Kidney (tissue), 14 donors: ENCODE data around the gene SLC22A1. TPM values are rescaled to one million over a fixed set of nuclear protein-coding genes. Genes with fewer than 3 reads are reported as not detected.

Source experiments
- DNase-seq, 5 donors: peaks; one replicate each; pipeline ENCODE4 v3.0.0-alpha.2; 2013 to 2020
- FAIRE-seq: peaks from 2 replicates; lab custom pipeline; 2012; peaks lifted over from hg19 to GRCh38; lab: Jason Lieb, UNC
- H3K27ac ChIP-seq, 2 donors: one replicate each; pipeline ENCODE4 v1.7.0; 2013; ENCODE audit warnings: low read depth in 2 of 2, low read length in 2 of 2, inconsistent platforms in 1 of 2
- H3K27me3 ChIP-seq: one replicate; pipeline ENCODE4 v1.7.1; 2013; ENCODE audit warnings: low read length, inconsistent platforms; ENCODE audit not compliant: control insufficient read depth, insufficient read depth
- H3K36me3 ChIP-seq, 3 donors: one replicate each; pipeline versions ENCODE4 v1.7.0 to v1.7.1; 2013; ENCODE audit warnings: low read length in 3 of 3, control low read depth in 1 of 3, inconsistent platforms in 1 of 3; ENCODE audit not compliant: insufficient read depth in 3 of 3, control insufficient read depth in 2 of 3
- H3K4me1 ChIP-seq, 3 donors: one replicate each; pipeline versions ENCODE4 v1.7.0 to v1.7.1; 2013; ENCODE audit warnings: low read length in 3 of 3, inconsistent platforms in 1 of 3, low read depth in 1 of 3; ENCODE audit not compliant: control insufficient read depth in 2 of 3, insufficient read depth in 2 of 3
- H3K4me3 ChIP-seq, 3 donors: one replicate each; pipeline versions ENCODE4 v1.7.0 to v1.8.1; 2013; ENCODE audit warnings: low read length in 3 of 3, control low read depth in 1 of 3, inconsistent platforms in 1 of 3
- H3K9ac ChIP-seq, 3 donors: one replicate each; pipeline versions ENCODE4 v1.7.0 to v1.7.1; 2013; ENCODE audit warnings: low read length in 3 of 3, control low read depth in 1 of 3, inconsistent platforms in 1 of 3
- H3K9me3 ChIP-seq, 3 donors: one replicate each; pipeline versions ENCODE4 v1.7.0 to v1.7.1; 2013; ENCODE audit warnings: low read length in 3 of 3, control low read depth in 1 of 3, inconsistent platforms in 1 of 3; ENCODE audit not compliant: control insufficient read depth in 2 of 3, insufficient read depth in 1 of 3
- CTCF ChIP-seq: IDR thresholded peaks from 3 replicates; pipeline ENCODE4 v1.5.1; 2012; ENCODE audit warnings: mild to moderate bottlenecking, moderate library complexity, borderline replicate concordance; ENCODE audit not compliant: insufficient read depth; ENCODE audit errors: extremely low read depth
- intact Hi-C: fragments of 100-400 bp; cut with DNase I; formaldehyde crosslinking; loops from one replicate; pipeline ENCODE4 v1.11.1; 2022
- polyA plus RNA-seq: library from polyadenylated mRNA; stranded (reverse); fragments of 350-450 nt; fragmentation: Illumina TruSeq; extraction: RNeasy Lipid Tissue Mini Kit (QIAGEN cat#74804); gene quantifications from one replicate; pipeline ENCODE4 v1.2.3, GENCODE V29; 2014; ENCODE audit warnings: low read depth, low replicate concordance; ENCODE audit not compliant: insufficient read depth
- total RNA-seq: library from RNA; stranded (reverse); fragmentation: NEBNext Ultra II Directional; extraction: Animal tissue kit (Norgen Biotek cat#: 25700); gene quantifications from one replicate; pipeline ENCODE4 v1.2.1, GENCODE V29; 2021
- donor health status: control.
- donor health status: control.
- donor health status: control.
- donor health status: control.
- donor health status: control.
- donor health status: DM: yes; HTN: yes; CAD: no.
- donor health status: Normal renal cell carcinoma (clear cell type).

Gene SLC22A1
- total and polyA plus RNA-seq, 2 donors from 2014 or later, result 1.4 to 2.3 TPM

- Histone ChIP-seq H3K27ac (no peak overlapping the region), H3K9me3 (no peaks in the 10 kb centered on the region), H3K4me1 (peaks cover 0 to 11% (median 3%) of the 10 kb centered on the region in 3 donors), H3K4me3 (no peak overlapping the region), H3K27me3 (no peaks in the 10 kb centered on the region), H3K36me3 (no peaks in the 10 kb centered on the region), H3K9ac (no peak overlapping the region)
- DNase-seq (no peak), FAIRE-seq (no peak)
- intact Hi-C loops, result no loop called here
- TF ChIP-seq CTCF, result no peak
Measured at GRCh38 chr6:160142115-160142715, 20.6 kb downstream of the SLC22A1 start.

- intact Hi-C loops, result no loop called here
- H3K9me3 ChIP-seq, result no peaks in the 10 kb centered on the region
- H3K36me3 ChIP-seq, result peaks cover 0 to 5% (median 0%) of the 10 kb centered on the region in 3 donors
- no peaks in the 10 kb centered on the region for H3K27me3 ChIP-seq
- DNase-seq (no peak), FAIRE-seq (no peak)
- H3K4me1 ChIP-seq, result no peaks in the 10 kb centered on the region
- no peak overlapping the region for H3K9ac ChIP-seq
- H3K4me3 ChIP-seq, result no peak overlapping the region
- no peak for TF ChIP-seq CTCF
- no peak overlapping the region for H3K27ac ChIP-seq
Measured at GRCh38 chr6:160146454-160147145, 25.0 kb downstream of the SLC22A1 start.

- H3K36me3 ChIP-seq, result peaks cover 0 to 5% (median 0%) of the 10 kb centered on the region in 3 donors
- DNase-seq (no peak), FAIRE-seq (no peak)
- H3K27me3 ChIP-seq, result no peaks in the 10 kb centered on the region
- no peaks in the 10 kb centered on the region for H3K9me3 ChIP-seq
- no peak overlapping the region for H3K27ac ChIP-seq
- TF ChIP-seq CTCF, result no peak
- H3K4me1 ChIP-seq, result no peaks in the 10 kb centered on the region
- no peak overlapping the region for H3K9ac ChIP-seq
- no peak overlapping the region for H3K4me3 ChIP-seq
- intact Hi-C loops, result no loop called here
Measured at GRCh38 chr6:160147146-160147536, 25.5 kb downstream of the SLC22A1 start.
